Stimulated activated CD4-positive, alpha-beta T cell treated with anti-CD3 and anti-CD28 coated beads, TNF-alpha, amount 100 ng/mL, for 1 hour (primary cell): ENCODE results near the gene GLTP.
"Not testable (repeated sequence)": the region's sequence is repeated elsewhere in the genome, so short reads cannot be mapped to it uniquely, and the experiment has no call there.

Source experiments
- DNase-seq, 3 donors: peaks; one replicate each; pipeline ENCODE4 v3.0.0-alpha.2; 2020; ENCODE audit warnings: low read depth in 3 of 3, low spot score in 1 of 3

Gene GLTP

GRCh38 chr12:109902891-109903418 lies 22.6 kb upstream of the GLTP start:
- no peak for DNase-seq

- DNase-seq = no peak
These were observed 20.6 kb upstream of the GLTP start for GRCh38 chr12:109900752-109901580.

- DNase-seq = peak; percentile 35 to 61 (median 36)
These were observed 19.7 kb upstream of the GLTP start, which contains the start of gene TCHP for GRCh38 chr12:109899783-109900751. Gene TCHP (plus strand): TSS chr12:109900274. CDS start chr12:109903027, 2,753 bp downstream.

- not testable (repeated sequence) for DNase-seq
These were observed 19.0 kb upstream of the GLTP start for GRCh38 chr12:109899345-109899744.

GRCh38 chr12:109897029-109897428 lies 16.7 kb upstream of the GLTP start:
- no peak for DNase-seq

- DNase-seq = no peak
These were observed 15.8 kb upstream of the GLTP start for GRCh38 chr12:109896188-109896587.

GRCh38 chr12:109894939-109895338 lies 14.6 kb upstream of the GLTP start:
- no peak for DNase-seq

GRCh38 chr12:109893261-109893995 lies 13.1 kb upstream of the GLTP start:
- DNase-seq = no peak

GRCh38 chr12:109892748-109893147 lies 12.4 kb upstream of the GLTP start:
- DNase-seq = no peak

- no peak for DNase-seq
These were observed 11.9 kb upstream of the GLTP start for GRCh38 chr12:109892165-109892715.

GRCh38 chr12:109891731-109892130 lies 11.4 kb upstream of the GLTP start:
- not testable (repeated sequence) for DNase-seq

- DNase-seq = no peak
These were observed 10.4 kb upstream of the GLTP start for GRCh38 chr12:109890620-109891170.

GRCh38 chr12:109888179-109889020 lies 8.1 kb upstream of the GLTP start:
- no peak for DNase-seq

GRCh38 chr12:109885616-109886015 lies 5.3 kb upstream of the GLTP start:
- no peak for DNase-seq

- no peak for DNase-seq
These were observed 3.1 kb upstream of the GLTP start for GRCh38 chr12:109883461-109883860.

- DNase-seq = no peak
These were observed 1.4 kb upstream of the GLTP start for GRCh38 chr12:109881752-109882151.

GRCh38 chr12:109880938-109881337 lies 597 bp upstream of the GLTP start:
- no peak for DNase-seq

GRCh38 chr12:109879351-109880042 lies 844 bp downstream of the GLTP start:
- no peak for DNase-seq

GRCh38 chr12:109878749-109879148 lies 1.6 kb downstream of the GLTP start:
- no peak for DNase-seq
